AG09319 (cell line): ENCODE results near the gene KANSL1.

ENCODE experiments used
- DNase-seq: peaks from one replicate; pipeline ENCODE4 v3.0.0-alpha.2; 2010; ENCODE audit warnings: low read depth; ENCODE audit errors: extremely low read depth
- TF ChIP-seq, protein P1 (sequence below): IDR thresholded peaks from 2 replicates; pipeline ENCODE4 v1.5.1; 2011; ENCODE audit warnings: low read depth, mild to moderate bottlenecking, inconsistent platforms, low read length, moderate library complexity

Gene KANSL1

DNA sequence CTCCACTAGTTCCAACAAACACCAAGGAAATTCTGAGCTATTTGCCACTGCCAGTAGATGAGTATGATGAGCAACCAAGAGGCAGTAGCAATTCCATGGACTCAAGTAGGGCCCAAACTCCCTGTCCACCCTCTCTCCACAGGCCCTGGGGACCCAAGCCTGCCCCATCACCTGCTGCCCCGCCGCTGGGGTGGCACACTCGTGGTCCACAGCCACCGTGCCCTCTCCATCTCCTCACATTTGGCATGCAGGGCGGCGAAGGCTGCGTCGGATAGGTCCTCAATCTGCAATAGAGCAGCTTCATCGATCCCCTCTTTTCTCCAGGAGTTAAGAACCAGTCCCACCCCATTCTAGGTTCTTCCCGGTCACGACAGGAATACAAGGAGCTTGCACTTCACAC is 160.3 kb downstream of the KANSL1 start:
- DNase-seq = no peak
- TF ChIP-seq, protein P1, sequence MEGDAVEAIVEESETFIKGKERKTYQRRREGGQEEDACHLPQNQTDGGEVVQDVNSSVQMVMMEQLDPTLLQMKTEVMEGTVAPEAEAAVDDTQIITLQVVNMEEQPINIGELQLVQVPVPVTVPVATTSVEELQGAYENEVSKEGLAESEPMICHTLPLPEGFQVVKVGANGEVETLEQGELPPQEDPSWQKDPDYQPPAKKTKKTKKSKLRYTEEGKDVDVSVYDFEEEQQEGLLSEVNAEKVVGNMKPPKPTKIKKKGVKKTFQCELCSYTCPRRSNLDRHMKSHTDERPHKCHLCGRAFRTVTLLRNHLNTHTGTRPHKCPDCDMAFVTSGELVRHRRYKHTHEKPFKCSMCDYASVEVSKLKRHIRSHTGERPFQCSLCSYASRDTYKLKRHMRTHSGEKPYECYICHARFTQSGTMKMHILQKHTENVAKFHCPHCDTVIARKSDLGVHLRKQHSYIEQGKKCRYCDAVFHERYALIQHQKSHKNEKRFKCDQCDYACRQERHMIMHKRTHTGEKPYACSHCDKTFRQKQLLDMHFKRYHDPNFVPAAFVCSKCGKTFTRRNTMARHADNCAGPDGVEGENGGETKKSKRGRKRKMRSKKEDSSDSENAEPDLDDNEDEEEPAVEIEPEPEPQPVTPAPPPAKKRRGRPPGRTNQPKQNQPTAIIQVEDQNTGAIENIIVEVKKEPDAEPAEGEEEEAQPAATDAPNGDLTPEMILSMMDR = no peak

- no peak for DNase-seq
- TF ChIP-seq, protein P1 = no peak
Observed at GRCh38 chr17:46031920-46032319, 161.3 kb downstream of the KANSL1 start.

DNA sequence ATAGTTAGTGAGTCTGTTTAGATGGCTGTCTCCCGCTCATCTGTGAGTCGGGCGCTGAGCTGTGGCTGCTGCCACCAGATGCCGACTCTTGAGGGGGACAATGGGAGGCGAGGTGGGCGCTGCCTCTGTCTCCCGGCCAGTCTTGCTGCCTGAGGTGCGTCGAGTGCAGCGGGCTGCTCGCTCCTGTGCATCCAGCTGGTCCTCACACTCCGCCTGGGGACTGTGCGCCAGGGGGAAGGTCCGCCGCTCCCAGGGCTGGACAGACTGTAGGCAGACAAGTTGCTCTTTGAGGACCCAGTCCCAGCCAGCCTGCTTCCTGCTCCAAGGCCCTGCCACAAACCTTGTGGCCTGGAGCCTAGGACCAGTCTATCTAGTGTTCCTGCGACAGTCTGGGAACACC is 161.8 kb downstream of the KANSL1 start:
- no peak for DNase-seq
- TF ChIP-seq, protein P1 = no peak

GRCh38 chr17:46030752-46031151 is 162.5 kb downstream of the KANSL1 start:
- DNase-seq = no peak
- TF ChIP-seq, protein P1 = no peak

DNA sequence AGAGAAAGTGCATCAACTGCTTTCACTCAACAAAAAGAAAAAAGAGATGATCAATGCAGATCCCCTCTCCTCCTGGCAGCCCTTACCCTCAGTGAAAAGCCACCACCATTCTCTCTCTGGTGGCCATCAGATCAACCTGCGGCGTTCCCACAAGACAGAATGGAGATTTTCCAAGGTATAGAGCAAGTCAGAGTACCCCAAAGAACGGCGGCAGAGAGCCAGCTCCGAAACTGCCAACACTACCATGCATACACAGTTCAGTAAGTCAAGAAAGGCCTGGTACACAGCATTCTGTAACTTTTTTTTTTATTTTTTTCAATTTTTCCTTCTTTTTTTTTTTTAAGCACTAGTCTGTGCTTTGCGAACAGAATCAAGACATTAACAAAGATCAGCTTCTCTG is 163.6 kb downstream of the KANSL1 start:
- TF ChIP-seq, protein P1 = no peak
- no peak for DNase-seq

DNA sequence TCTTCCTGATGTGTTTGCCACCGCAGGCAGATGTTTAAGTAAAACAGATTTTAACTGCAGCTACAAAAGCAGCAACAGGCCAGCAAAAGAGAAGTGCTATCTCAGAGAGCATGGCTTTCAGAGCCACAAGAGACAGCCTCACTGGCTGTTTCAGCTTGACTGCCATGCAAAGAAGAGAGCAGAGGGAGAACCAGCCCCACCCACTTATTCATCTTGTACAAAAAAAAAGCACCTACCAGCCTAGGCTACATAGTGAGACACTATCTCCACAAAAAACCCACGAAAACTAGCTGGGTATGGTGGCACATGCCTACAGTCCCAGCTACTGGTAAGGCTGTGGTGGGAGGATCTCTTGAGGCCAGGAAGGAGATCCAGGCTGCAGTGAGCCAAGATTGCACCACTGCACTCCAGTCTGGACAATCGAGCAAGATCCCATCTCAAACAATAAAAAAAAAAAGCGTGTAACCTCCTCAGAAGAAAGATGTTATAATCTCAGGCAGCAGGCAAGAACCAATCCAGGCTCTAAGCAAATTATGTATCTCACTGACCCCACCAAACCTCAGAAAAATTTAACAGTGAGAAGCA is 164.2 kb downstream of the KANSL1 start:
- TF ChIP-seq, protein P1 = no peak
- no peak for DNase-seq

DNA sequence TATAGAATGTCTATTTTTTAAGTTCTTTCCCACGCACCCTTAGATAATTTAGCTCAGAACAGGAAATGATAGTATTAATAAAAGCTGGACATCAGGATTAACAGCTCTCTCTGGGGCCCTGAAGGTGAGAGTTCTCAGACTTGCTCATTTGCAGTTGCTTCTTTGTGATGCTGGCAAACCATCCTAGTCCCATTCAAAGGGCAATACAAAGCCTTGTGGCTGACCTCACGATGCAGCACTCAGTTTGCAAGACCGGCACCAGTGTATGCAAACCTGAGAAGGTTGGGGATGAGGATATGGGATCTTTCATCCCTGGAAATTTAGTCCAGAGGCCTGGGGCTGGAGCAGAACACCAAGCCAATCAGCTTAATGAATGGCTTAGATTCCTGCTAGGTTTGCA is 164.9 kb downstream of the KANSL1 start:
- TF ChIP-seq, protein P1 = no peak

More for the DNA sequence above, 164.9 kb downstream of the KANSL1 start:
- DNase-seq = no peak
